ENCODE results near the gene CXorf51B.
"Not testable (repeated sequence)": the region's sequence is repeated elsewhere in the genome, so short reads cannot be mapped to it uniquely, and the experiment has no call there.

The CXorf51B gene

GRCh38 chrX:146809471-146809870 lies at the start of gene CXorf51B:
CXorf51B (plus strand) TSS chrX:146809771; CDS start chrX:146809792, 21 bp downstream.
- DNase-seq (ENCODE audit: low read depth in 2 of 2, low spot score in 1 of 2), result not testable (repeated sequence)

GRCh38 chrX:146814644-146815043 lies 5.1 kb downstream of the CXorf51B start, which contains the start of gene CXorf51A:
CXorf51A (minus strand) TSS chrX:146814744; CDS start chrX:146814723, 21 bp downstream.
- DNase-seq (ENCODE audit: low read depth in 2 of 2, low spot score in 1 of 2), result not testable (repeated sequence)

DNA sequence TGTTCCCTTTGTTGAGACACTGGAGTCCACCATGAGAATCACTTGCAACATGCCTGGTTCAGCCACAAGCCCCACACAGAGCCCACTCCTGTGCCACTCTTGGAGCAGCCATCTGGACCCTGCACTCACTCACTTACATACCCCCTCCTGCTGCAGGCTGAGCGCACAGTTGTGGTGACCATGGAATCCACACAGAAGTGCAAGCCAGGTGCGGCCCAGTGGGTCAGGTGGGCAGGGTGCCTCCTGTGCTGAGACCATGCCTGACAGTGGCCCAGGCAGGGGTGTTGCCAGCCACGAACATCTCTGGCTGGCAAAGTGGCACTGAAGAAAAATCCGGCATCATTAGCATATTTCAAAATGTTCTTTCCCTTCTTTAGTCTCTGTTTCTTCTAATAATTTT lies 22.4 kb downstream of the CXorf51B start:
- no peak for DNase-seq (ENCODE audit: low read depth in 2 of 2, low spot score in 1 of 2)

DNA sequence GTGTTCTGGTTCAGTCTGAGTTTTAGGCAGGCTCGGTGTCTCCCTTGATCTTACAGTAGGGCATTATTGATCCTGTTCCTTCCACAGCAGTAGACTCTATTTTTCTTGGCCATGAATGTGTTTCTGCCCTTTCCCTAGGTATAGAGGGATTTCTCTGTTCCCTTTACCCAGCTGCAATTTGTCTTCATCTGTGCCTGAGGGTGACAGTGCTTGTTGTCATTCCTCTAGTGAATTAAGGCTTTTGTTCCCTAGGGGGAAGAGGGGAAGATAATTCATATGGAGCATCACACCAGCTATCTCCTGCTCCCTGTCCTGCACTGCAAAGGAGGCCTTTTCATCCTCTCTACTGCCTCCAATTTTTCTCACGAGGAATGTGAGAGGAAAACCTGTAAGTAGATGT lies 44.7 kb downstream of the CXorf51B start:
- no peak for DNase-seq (ENCODE audit: low read depth in 2 of 2, low spot score in 1 of 2)
